Ovary (tissue), 3 donors: ENCODE measurements around the gene CACNG7.

Source experiments
- CTCF ChIP-seq, 3 donors: fragments of 450-650 bp in 2 of 3; fragments of 200-600 bp in 1 of 3; IDR thresholded peaks; one replicate each; pipeline versions ENCODE4 v1.5.1 to v1.8.0; 2016 to 2022; ENCODE audit warnings: antibody characterized with exemption in 3 of 3, mild to moderate bottlenecking in 1 of 3
- EP300 ChIP-seq: sonication (generic); formaldehyde crosslinking; IDR thresholded peaks from one replicate; pipeline ENCODE4 v1.6.1; 2017; ENCODE audit warnings: antibody characterized with exemption
- donor health status: DM: no; HTN: no; CAD: no.

GRCh38 chr19:53957448-53958167 is 48.5 kb downstream of the CACNG7 start:
- TF ChIP-seq CTCF (IDR thresholded peaks at IDR 0.05) (no peak), EP300 (no peak)
